ENCODE results near the gene SOX15.

GRCh38 chr17:7583253-7584109 is 6.4 kb downstream of the SOX15 start, which contains the start of gene MPDU1:
- TF ChIP-seq CTCF (conservative IDR thresholded peaks at IDR 0.05; ENCODE audit: low read length) (no peak), EZH2phosphoT487 (IDR thresholded peaks at IDR 0.05; ENCODE audit: borderline replicate concordance) (no peak)
